Transverse colon (tissue), 4 donors: ENCODE results near the gene ITPKA. TPM values are rescaled to one million over a fixed set of nuclear protein-coding genes. Genes with fewer than 3 reads are reported as not detected.

Source experiments
- DNase-seq: peaks from one replicate; pipeline ENCODE4 v3.0.0-alpha.2; 2019
- H3K27ac ChIP-seq, 4 donors: fragments of 200-600 bp; sonication (generic); 2 replicates each; pipeline ENCODE4 v1.5.1; 2016 to 2018; ENCODE audit warnings: inconsistent platforms in 4 of 4
- H3K27me3 ChIP-seq: fragments of 200-600 bp; sonication (generic); 2 replicates; pipeline ENCODE4 v1.5.1; 2017; ENCODE audit warnings: inconsistent platforms
- H3K36me3 ChIP-seq, 4 donors: fragments of 200-600 bp; sonication (generic); 2 replicates each; pipeline ENCODE4 v1.5.1; 2017 to 2019; ENCODE audit warnings: inconsistent platforms in 4 of 4
- H3K4me1 ChIP-seq, 4 donors: fragments of 200-600 bp; sonication (generic); 2 replicates each; pipeline ENCODE4 v1.5.1; 2017 to 2020; ENCODE audit warnings: inconsistent platforms in 4 of 4
- H3K4me3 ChIP-seq, 4 donors: fragments of 200-600 bp; sonication (generic); 1 replicate in 1 of 4; 2 replicates in 3 of 4; pipeline versions ENCODE4 v1.5.1 to v1.6.1; 2017 to 2019; ENCODE audit warnings: inconsistent platforms in 4 of 4
- H3K9me3 ChIP-seq, 2 donors: fragments of 200-600 bp; sonication (generic); 2 replicates each; pipeline ENCODE4 v1.5.1; 2017 to 2019; ENCODE audit warnings: inconsistent platforms in 2 of 2
- CTCF ChIP-seq, 5 experiments: fragments of 200-600 bp in 3 of 5; fragments of 450-650 bp in 2 of 5; sonication (generic) in 3 of 5; IDR thresholded peaks; 1 replicate in 2 of 5; 2 replicates in 3 of 5; pipeline ENCODE4 v1.5.1; 2016 to 2017; ENCODE audit warnings: antibody characterized with exemption in 5 of 5, inconsistent platforms in 3 of 5, mild to moderate bottlenecking in 2 of 5, moderate library complexity in 1 of 5
- EP300 ChIP-seq: sonication (generic); formaldehyde crosslinking; IDR thresholded peaks from one replicate; pipeline ENCODE4 v1.6.1; 2017; ENCODE audit warnings: antibody characterized with exemption, low read depth
- POLR2A ChIP-seq: fragments of 450-650 bp; IDR thresholded peaks from one replicate; pipeline ENCODE4 v1.6.1; 2016; ENCODE audit warnings: antibody characterized with exemption, mild to moderate bottlenecking, moderate library complexity
- POLR2AphosphoS5 ChIP-seq, 3 donors: sonication (generic); formaldehyde crosslinking; IDR thresholded peaks; one replicate each; pipeline ENCODE4 v1.6.1; 2016; ENCODE audit warnings: antibody characterized with exemption in 3 of 3
- WGBS, 2 donors: methylation state at CpG; one replicate each; pipeline ENCODE4 v1.1.5; 2018; ENCODE audit warnings: low coverage in 1 of 2; 5-methylcytosine and 5-hydroxymethylcytosine counted together
- in situ Hi-C, 4 donors: fragments of 200-750 bp; cut with MboI; loops; one replicate each; pipeline versions ENCODE4 v1.15.0 to v1.15.1; 2017; ENCODE audit warnings: low sequenced_read_pairs in 3 of 4, low pct_ligation_motif_present in 1 of 4, low pct_unique_long_range_greater_than_20kb in 1 of 4
- intact Hi-C: fragments of 100-400 bp; cut with DNase I; formaldehyde crosslinking; loops from one replicate; pipeline ENCODE4 v1.15.1; 2023; ENCODE audit warnings: low total_unique reads
- total RNA-seq, 4 donors: library from RNA; depleted of rRNA; stranded (reverse); fragments of >200 nt; gene quantifications; one replicate each; pipeline ENCODE4 v1.1.0, GENCODE V29; 2016

The ITPKA gene
- total RNA-seq, 4 donors from 2014 or later: 57.6 to 161 (median 116) TPM

GRCh38 chr15:41511899-41512369, 18.3 kb downstream of the ITPKA start:
- H3K9me3 ChIP-seq: no peaks in the 10 kb centered on the region
- H3K36me3 ChIP-seq: no peaks in the 10 kb centered on the region
- no peak for TF ChIP-seq CTCF (IDR thresholded peaks at IDR 0.05)
- no peak for TF ChIP-seq POLR2A
- TF ChIP-seq POLR2AphosphoS5 (IDR thresholded peaks at IDR 0.05): no peak
- no peak for TF ChIP-seq EP300
- H3K4me1 ChIP-seq: peaks cover 21 to 38% (median 29%) of the 10 kb centered on the region in 4 donors
- peak overlapping the region in 2 of 4 donors; percentile 2 to 11 for H3K27ac ChIP-seq
- in situ Hi-C loops (no loop called here), intact Hi-C loops (no loop called here)
- peaks cover 37% of the 10 kb centered on the region for H3K27me3 ChIP-seq
- DNase-seq: peak; percentile 30
- WGBS, 2 donors: 4% methylated on average over 40 of the region's 49 CpGs; no CpG with 5 or more reads in 1 of the 2 donors
- peak overlapping the region in 3 of 4 donors; percentile 31 to 51 (median 33) for H3K4me3 ChIP-seq

- Histone ChIP-seq H3K4me1 (peaks cover 21 to 32% (median 29%) of the 10 kb centered on the region in 4 donors), H3K4me3 (peak overlapping the region; percentile 10 to 51 (median 26)), H3K36me3 (no peaks in the 10 kb centered on the region), H3K27ac (no peak overlapping the region), H3K27me3 (peaks cover 37% of the 10 kb centered on the region), H3K9me3 (no peaks in the 10 kb centered on the region)
- intact Hi-C loops (no loop called here), in situ Hi-C loops (no loop called here)
- no peak for DNase-seq
- TF ChIP-seq CTCF (IDR thresholded peaks at IDR 0.05): no peak
- TF ChIP-seq EP300: no peak
- no peak for TF ChIP-seq POLR2A
- no peak for TF ChIP-seq POLR2AphosphoS5 (IDR thresholded peaks at IDR 0.05)
- 7% methylated on average over 21 of the region's 33 CpGs; no CpG with 5 or more reads in 1 of the 2 donors for WGBS, 2 donors
Observed at GRCh38 chr15:41512512-41512939, 18.9 kb downstream of the ITPKA start.

GRCh38 chr15:41512940-41513505, 19.3 kb downstream of the ITPKA start:
- Histone ChIP-seq H3K4me3 (peak overlapping the region; percentile 10 to 51 (median 26)), H3K4me1 (peaks cover 21 to 29% (median 28%) of the 10 kb centered on the region in 4 donors), H3K27ac (no peak overlapping the region), H3K36me3 (no peaks in the 10 kb centered on the region), H3K27me3 (peaks cover 37% of the 10 kb centered on the region), H3K9me3 (no peaks in the 10 kb centered on the region)
- intact Hi-C loops (no loop called here), in situ Hi-C loops (no loop called here)
- 1 to 5% methylated on average over 4 to 40 of the region's 40 CpGs for WGBS, 2 donors
- DNase-seq: peak; percentile 61
- no peak for TF ChIP-seq EP300
- peak in 1 of 5 experiments; percentile 11 for TF ChIP-seq CTCF (IDR thresholded peaks at IDR 0.05)

- Histone ChIP-seq H3K4me1 (peaks cover 21 to 28% (median 27%) of the 10 kb centered on the region in 4 donors), H3K27me3 (peaks cover 37% of the 10 kb centered on the region), H3K27ac (no peak within 1 kb of the TSS), H3K9me3 (no peaks in the 10 kb centered on the region), H3K36me3 (no peaks in the 10 kb centered on the region), H3K4me3 (peak within 1 kb of the TSS; percentile 10 to 51 (median 26))
- 11% methylated on average over 32 of the region's 33 CpGs; no CpG with 5 or more reads in 1 of the 2 donors for WGBS, 2 donors
- intact Hi-C loops: no loop called here
- peak; percentile 52 for DNase-seq
- in situ Hi-C loops: no loop called here
- TF ChIP-seq POLR2A (no peak), POLR2AphosphoS5 (IDR thresholded peaks at IDR 0.05) (no peak)
Observed at GRCh38 chr15:41513506-41514227, 20.0 kb downstream of the ITPKA start, which contains the start of gene LTK. TSS of gene LTK (minus strand) at chr15:41513827. CDS start at chr15:41513709, 118 bp downstream.
